Measurements from ENCODE around the gene H6PD. TPM values are rescaled to one million over a fixed set of nuclear protein-coding genes. Genes with fewer than 3 reads are reported as not detected.

Gene H6PD
- total and polyA plus RNA-seq, 4 experiments from 2014 or later = 5.5 to 18.8 (median 15.7) TPM

- POLR2A ChIA-PET (ENCODE audit: partially characterized antibody) = no interaction called here
- Mint-ChIP-seq H3K4me3 (no peak overlapping the region), H3K9me3 (peaks cover 0 to under 1% (median 0%) of the 10 kb centered on the region in 8 donors), H3K4me1 (peaks cover 15 to 28% (median 18%) of the 10 kb centered on the region in 4 donors), H3K27ac (peak overlapping the region in 1 of 7 donors; percentile 70), H3K36me3 (no peaks in the 10 kb centered on the region), H3K27me3 (no peaks in the 10 kb centered on the region)
- Histone ChIP-seq H3K36me3 (ENCODE audit: insufficient read depth, low read length) (no peaks in the 10 kb centered on the region), H3K27me3 (ENCODE audit: insufficient read depth, low read length) (no peaks in the 10 kb centered on the region), H3K9me3 (ENCODE audit: control insufficient read depth in 1 of 2, low read length in 2 of 2) (no peaks in the 10 kb centered on the region), H3K27ac (ENCODE audit: low read depth, low read length) (no peak overlapping the region), H3K4me3 (ENCODE audit: low read length in 2 of 2) (no peak overlapping the region), H3K4me1 (ENCODE audit: insufficient read depth, low read length) (peaks cover 11% of the 10 kb centered on the region)
- DNase-seq = no peak
- CTCF ChIA-PET (ENCODE audit: partially characterized antibody) = no interaction called here
- intact Hi-C loops (cut with micrococcal nuclease) = no loop called here
Measured at GRCh38 chr1:9317072-9317471, 82.5 kb downstream of the H6PD start.

GRCh38 chr1:9317591-9318417, 83.2 kb downstream of the H6PD start:
- H3K9me3 ChIP-seq (ENCODE audit: control insufficient read depth in 1 of 2, low read length in 2 of 2) = no peaks in the 10 kb centered on the region
- H3K4me3 ChIP-seq (ENCODE audit: low read length in 2 of 2) = no peak overlapping the region
- H3K27ac ChIP-seq (ENCODE audit: low read depth, low read length) = no peak overlapping the region
- ChIA-PET POLR2A (ENCODE audit: partially characterized antibody) (interaction anchor here (0.7 kb wide), 1 partner anchor 108 kb away, joined by 3 read pairs; no protein-coding TSS in a partner anchor), CTCF (ENCODE audit: partially characterized antibody) (no interaction called here)
- DNase-seq = no peak
- Mint-ChIP-seq H3K36me3 (no peaks in the 10 kb centered on the region), H3K27me3 (no peaks in the 10 kb centered on the region), H3K27ac (peak overlapping the region in 1 of 7 donors; percentile 21), H3K4me3 (no peak overlapping the region), H3K9me3 (no peaks in the 10 kb centered on the region), H3K4me1 (peaks cover 15 to 28% (median 18%) of the 10 kb centered on the region in 4 donors)
- H3K4me1 ChIP-seq (ENCODE audit: insufficient read depth, low read length) = peaks cover 11% of the 10 kb centered on the region
- H3K36me3 ChIP-seq (ENCODE audit: insufficient read depth, low read length) = no peaks in the 10 kb centered on the region
- intact Hi-C loops (cut with micrococcal nuclease) = no loop called here
- no peaks in the 10 kb centered on the region for H3K27me3 ChIP-seq (ENCODE audit: insufficient read depth, low read length)

- Mint-ChIP-seq H3K36me3 (no peaks in the 10 kb centered on the region), H3K4me3 (no peak overlapping the region), H3K4me1 (peaks cover 15 to 27% (median 18%) of the 10 kb centered on the region in 4 donors), H3K27me3 (no peaks in the 10 kb centered on the region), H3K27ac (no peak overlapping the region), H3K9me3 (no peaks in the 10 kb centered on the region)
- H3K4me1 ChIP-seq (ENCODE audit: insufficient read depth, low read length) = peaks cover 11% of the 10 kb centered on the region
- H3K4me3 ChIP-seq (ENCODE audit: low read length in 2 of 2) = no peak overlapping the region
- no peaks in the 10 kb centered on the region for H3K27me3 ChIP-seq (ENCODE audit: insufficient read depth, low read length)
- CTCF ChIA-PET (ENCODE audit: partially characterized antibody) = no interaction called here
- intact Hi-C loops (cut with micrococcal nuclease) = no loop called here
- no peak overlapping the region for H3K27ac ChIP-seq (ENCODE audit: low read depth, low read length)
- no peaks in the 10 kb centered on the region for H3K9me3 ChIP-seq (ENCODE audit: control insufficient read depth in 1 of 2, low read length in 2 of 2)
- POLR2A ChIA-PET (ENCODE audit: partially characterized antibody) = no interaction called here
- DNase-seq = no peak
- no peaks in the 10 kb centered on the region for H3K36me3 ChIP-seq (ENCODE audit: insufficient read depth, low read length)
Measured at GRCh38 chr1:9319208-9319788, 84.7 kb downstream of the H6PD start.

- POLR2A ChIA-PET (ENCODE audit: partially characterized antibody) = no interaction called here
- peak overlapping the region in 1 of 7 donors; percentile 30 for H3K27ac Mint-ChIP-seq
- intact Hi-C loops (cut with micrococcal nuclease) = no loop called here
- no peak for DNase-seq
- Histone ChIP-seq H3K4me1 (ENCODE audit: insufficient read depth, low read length) (peaks cover 10% of the 10 kb centered on the region), H3K9me3 (ENCODE audit: control insufficient read depth in 1 of 2, low read length in 2 of 2) (no peaks in the 10 kb centered on the region), H3K4me3 (ENCODE audit: low read length in 2 of 2) (no peak overlapping the region), H3K36me3 (ENCODE audit: insufficient read depth, low read length) (no peaks in the 10 kb centered on the region), H3K27ac (ENCODE audit: low read depth, low read length) (no peak overlapping the region), H3K27me3 (ENCODE audit: insufficient read depth, low read length) (no peaks in the 10 kb centered on the region)
- no peak overlapping the region for H3K4me3 Mint-ChIP-seq
- CTCF ChIA-PET (ENCODE audit: partially characterized antibody) = no interaction called here
- H3K4me1 Mint-ChIP-seq = peaks cover 9 to 21% (median 13%) of the 10 kb centered on the region in 4 donors
- no peaks in the 10 kb centered on the region for H3K9me3 Mint-ChIP-seq
- H3K27me3 Mint-ChIP-seq = no peaks in the 10 kb centered on the region
- H3K36me3 Mint-ChIP-seq = no peaks in the 10 kb centered on the region
Measured at GRCh38 chr1:9319789-9320519, 85.4 kb downstream of the H6PD start.

Other genes starting within 250 kb of the H6PD start
- not detected for gene SLC2A7, start 208.4 kb upstream of the H6PD start, total RNA-seq
- gene SLC2A7, start 208.4 kb upstream of the H6PD start, polyA plus RNA-seq = not detected
- under 1 TPM in 1 of 2 experiments, not detected in 1; 0.23 TPM for gene SLC2A5, start 165.1 kb upstream of the H6PD start, total RNA-seq
- gene SLC2A5, start 165.1 kb upstream of the H6PD start, polyA plus RNA-seq = not detected
- gene GPR157, start 105.7 kb upstream of the H6PD start, total RNA-seq = 10 to 100 TPM in 1 of 2 experiments, 1 to 10 TPM in 1; 7.7 to 10.9 TPM
- 1 to 10 TPM; 1.6 to 1.9 TPM for gene GPR157, start 105.7 kb upstream of the H6PD start, polyA plus RNA-seq
- 1 to 10 TPM; 3.3 to 4.1 TPM for gene SPSB1, start 58.1 kb downstream of the H6PD start, total RNA-seq
- gene SPSB1, start 58.1 kb downstream of the H6PD start, polyA plus RNA-seq = 1 to 10 TPM; 2.8 to 4.5 TPM

All from CD4-positive, alpha-beta memory T cell (primary cell).